ENCODE results near the gene AKR1C3. TPM values are rescaled to one million over a fixed set of nuclear protein-coding genes. Genes with fewer than 3 reads are reported as not detected.

The AKR1C3 gene
- total RNA-seq, 1 donor from 2014 or later = 0.49 TPM

DNA sequence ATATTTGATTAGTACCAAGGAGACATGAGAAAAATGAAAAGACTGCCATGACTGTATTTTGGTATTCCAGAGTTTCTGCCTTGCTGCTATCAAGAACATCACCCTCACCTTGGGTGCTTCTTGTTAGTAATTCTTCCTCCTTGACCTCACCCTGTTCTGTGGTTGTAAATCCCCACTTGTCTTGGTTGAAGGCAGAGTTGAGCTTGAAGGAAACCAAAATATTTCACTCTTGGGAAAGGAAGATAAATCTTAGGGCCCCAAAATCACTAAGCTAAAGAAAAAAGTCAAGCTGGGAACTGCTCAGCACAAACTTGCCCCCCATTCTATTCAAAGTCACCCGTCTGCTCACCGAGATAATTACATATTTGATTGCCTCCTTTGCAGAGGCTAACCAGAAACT lies 20.6 kb upstream of the AKR1C3 start:
- Mint-ChIP-seq H3K4me3 (ENCODE audit: unreplicated experiment) (no peak overlapping the region), H3K9me3 (ENCODE audit: unreplicated experiment) (no peaks in the 10 kb centered on the region), H3K27me3 (ENCODE audit: unreplicated experiment) (no peaks in the 10 kb centered on the region), H3K36me3 (ENCODE audit: unreplicated experiment) (no peaks in the 10 kb centered on the region), H3K4me1 (ENCODE audit: low read depth, unreplicated experiment) (peaks cover 11% of the 10 kb centered on the region), H3K27ac (ENCODE audit: unreplicated experiment) (no peak overlapping the region)
- no peak for DNase-seq
- TF ChIP-seq, protein P1, sequence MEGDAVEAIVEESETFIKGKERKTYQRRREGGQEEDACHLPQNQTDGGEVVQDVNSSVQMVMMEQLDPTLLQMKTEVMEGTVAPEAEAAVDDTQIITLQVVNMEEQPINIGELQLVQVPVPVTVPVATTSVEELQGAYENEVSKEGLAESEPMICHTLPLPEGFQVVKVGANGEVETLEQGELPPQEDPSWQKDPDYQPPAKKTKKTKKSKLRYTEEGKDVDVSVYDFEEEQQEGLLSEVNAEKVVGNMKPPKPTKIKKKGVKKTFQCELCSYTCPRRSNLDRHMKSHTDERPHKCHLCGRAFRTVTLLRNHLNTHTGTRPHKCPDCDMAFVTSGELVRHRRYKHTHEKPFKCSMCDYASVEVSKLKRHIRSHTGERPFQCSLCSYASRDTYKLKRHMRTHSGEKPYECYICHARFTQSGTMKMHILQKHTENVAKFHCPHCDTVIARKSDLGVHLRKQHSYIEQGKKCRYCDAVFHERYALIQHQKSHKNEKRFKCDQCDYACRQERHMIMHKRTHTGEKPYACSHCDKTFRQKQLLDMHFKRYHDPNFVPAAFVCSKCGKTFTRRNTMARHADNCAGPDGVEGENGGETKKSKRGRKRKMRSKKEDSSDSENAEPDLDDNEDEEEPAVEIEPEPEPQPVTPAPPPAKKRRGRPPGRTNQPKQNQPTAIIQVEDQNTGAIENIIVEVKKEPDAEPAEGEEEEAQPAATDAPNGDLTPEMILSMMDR (IDR thresholded peaks at IDR 0.05; ENCODE audit: partially characterized antibody, unreplicated experiment) = no peak

DNA sequence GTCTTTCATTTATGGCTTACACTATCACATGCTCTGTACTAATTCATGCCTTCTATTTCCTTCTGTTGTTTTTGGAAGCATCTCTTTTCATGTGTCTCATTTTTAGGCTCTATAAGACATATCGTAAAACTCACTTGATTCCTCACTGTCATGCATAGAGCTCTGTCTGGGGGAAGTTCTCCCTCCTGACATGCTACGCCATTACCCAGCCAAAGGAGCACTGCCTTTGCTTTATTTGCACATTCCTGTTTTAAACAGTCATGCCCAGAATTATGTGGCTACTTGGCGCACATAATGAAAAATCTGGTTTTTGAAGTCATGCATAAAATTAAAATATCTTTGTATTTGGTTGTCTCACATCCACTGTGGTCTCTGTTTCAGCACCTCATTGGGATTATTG lies 17.6 kb upstream of the AKR1C3 start:
- Mint-ChIP-seq H3K4me1 (ENCODE audit: low read depth, unreplicated experiment) (peaks cover 8% of the 10 kb centered on the region), H3K27ac (ENCODE audit: unreplicated experiment) (no peak overlapping the region), H3K4me3 (ENCODE audit: unreplicated experiment) (no peak overlapping the region), H3K27me3 (ENCODE audit: unreplicated experiment) (no peaks in the 10 kb centered on the region), H3K36me3 (ENCODE audit: unreplicated experiment) (no peaks in the 10 kb centered on the region), H3K9me3 (ENCODE audit: unreplicated experiment) (no peaks in the 10 kb centered on the region)
- DNase-seq = no peak
- TF ChIP-seq, protein P1 (IDR thresholded peaks at IDR 0.05; ENCODE audit: partially characterized antibody, unreplicated experiment) = no peak

DNA sequence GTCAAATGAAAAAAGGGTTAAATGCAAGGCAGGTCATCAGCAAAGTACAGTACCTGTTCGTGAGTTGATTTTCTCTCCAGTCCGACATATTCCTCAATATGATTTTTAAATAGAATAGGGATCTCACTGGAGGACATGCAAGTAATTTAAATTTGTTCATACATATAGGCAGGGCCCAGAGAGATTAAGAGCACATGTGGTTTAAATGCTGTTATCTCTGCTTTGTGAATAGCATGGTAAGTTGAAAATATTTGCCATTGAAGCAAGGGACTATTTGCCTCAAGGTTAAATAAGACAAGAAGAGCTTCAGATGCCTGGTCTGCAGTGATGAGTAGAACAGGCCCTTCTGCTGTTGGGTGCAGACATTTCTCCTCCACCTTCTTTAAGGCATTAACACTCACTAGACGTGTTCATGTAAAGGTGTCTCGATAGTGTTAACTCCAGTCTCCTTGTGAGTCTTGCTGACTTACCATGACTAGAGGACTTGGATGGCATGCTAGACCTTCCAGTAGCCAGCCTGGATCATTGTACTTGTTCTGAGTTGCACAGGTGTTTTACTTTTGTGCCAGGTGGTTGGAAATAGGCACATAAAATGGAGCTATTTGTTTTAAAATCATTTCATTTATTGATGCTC lies 15.6 kb upstream of the AKR1C3 start:
- Mint-ChIP-seq H3K27ac (ENCODE audit: unreplicated experiment) (no peak overlapping the region), H3K4me1 (ENCODE audit: low read depth, unreplicated experiment) (no peaks in the 10 kb centered on the region), H3K27me3 (ENCODE audit: unreplicated experiment) (no peaks in the 10 kb centered on the region), H3K36me3 (ENCODE audit: unreplicated experiment) (no peaks in the 10 kb centered on the region), H3K9me3 (ENCODE audit: unreplicated experiment) (no peaks in the 10 kb centered on the region), H3K4me3 (ENCODE audit: unreplicated experiment) (no peak overlapping the region)
- TF ChIP-seq, protein P1 (IDR thresholded peaks at IDR 0.05; ENCODE audit: partially characterized antibody, unreplicated experiment) = no peak
- no peak for DNase-seq

DNA sequence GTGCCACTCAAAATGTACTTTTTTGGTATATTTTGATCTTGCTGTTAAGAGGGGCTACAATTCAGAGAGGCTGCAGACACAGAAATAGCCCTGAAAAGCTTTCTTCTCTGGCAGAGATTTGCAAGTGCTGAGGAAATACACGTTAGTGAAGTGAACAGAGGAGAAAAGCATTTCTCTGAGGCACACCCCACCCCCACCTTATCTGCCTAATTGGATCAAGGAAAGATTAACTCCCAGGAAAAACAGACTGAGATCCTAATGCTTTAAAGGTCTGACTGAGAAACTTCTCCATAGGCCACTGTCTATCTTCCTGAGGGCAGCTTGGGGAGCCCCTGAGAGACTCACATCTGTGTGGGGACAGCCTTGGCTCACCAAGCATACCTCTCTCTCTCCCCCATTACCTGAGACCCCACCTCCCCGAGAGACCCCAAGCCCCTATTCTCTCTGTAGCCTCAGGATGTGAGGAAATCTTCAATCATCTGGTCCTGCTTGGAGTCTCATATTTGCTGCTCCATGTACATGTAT lies 14.8 kb upstream of the AKR1C3 start:
- H3K36me3 Mint-ChIP-seq (ENCODE audit: unreplicated experiment) = no peaks in the 10 kb centered on the region
- H3K27ac Mint-ChIP-seq (ENCODE audit: unreplicated experiment) = no peak overlapping the region
- TF ChIP-seq, protein P1 (IDR thresholded peaks at IDR 0.05; ENCODE audit: partially characterized antibody, unreplicated experiment) = no peak

DNA sequence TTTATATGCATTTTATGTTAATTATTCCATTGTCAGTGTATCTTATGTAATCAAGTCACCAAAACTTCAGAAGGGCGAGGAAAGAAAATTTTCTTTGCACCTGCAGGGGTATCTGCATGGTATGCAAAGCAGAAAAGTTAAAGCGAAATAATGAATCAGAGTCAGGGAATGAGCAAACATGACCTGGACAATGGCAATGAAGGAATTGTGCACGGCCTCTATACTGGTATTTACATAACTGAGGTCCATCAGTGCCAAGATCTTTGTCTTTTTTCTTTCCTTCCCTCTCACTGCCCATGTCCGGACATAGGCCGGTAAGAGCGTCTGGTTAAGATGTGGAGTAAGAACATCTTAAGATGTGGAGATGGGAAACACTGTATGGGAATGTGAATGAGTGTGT lies 14.4 kb upstream of the AKR1C3 start:
- H3K27me3 Mint-ChIP-seq (ENCODE audit: unreplicated experiment) = no peaks in the 10 kb centered on the region
- H3K9me3 Mint-ChIP-seq (ENCODE audit: unreplicated experiment) = no peaks in the 10 kb centered on the region
- TF ChIP-seq, protein P1 (IDR thresholded peaks at IDR 0.05; ENCODE audit: partially characterized antibody, unreplicated experiment) = no peak
- no peak for DNase-seq
- no peaks in the 10 kb centered on the region for H3K4me1 Mint-ChIP-seq (ENCODE audit: low read depth, unreplicated experiment)
- no peaks in the 10 kb centered on the region for H3K36me3 Mint-ChIP-seq (ENCODE audit: unreplicated experiment)
- H3K4me3 Mint-ChIP-seq (ENCODE audit: unreplicated experiment) = no peak overlapping the region
- no peak overlapping the region for H3K27ac Mint-ChIP-seq (ENCODE audit: unreplicated experiment)

More for the DNA sequence above, 14.8 kb upstream of the AKR1C3 start:
- H3K4me1 Mint-ChIP-seq (ENCODE audit: low read depth, unreplicated experiment) = no peaks in the 10 kb centered on the region
- no peaks in the 10 kb centered on the region for H3K9me3 Mint-ChIP-seq (ENCODE audit: unreplicated experiment)
- H3K27me3 Mint-ChIP-seq (ENCODE audit: unreplicated experiment) = no peaks in the 10 kb centered on the region
- no peak for DNase-seq
- no peak overlapping the region for H3K4me3 Mint-ChIP-seq (ENCODE audit: unreplicated experiment)

Measured in glutamatergic neuron (in vitro differentiated cells).